ENCODE data around the gene RAB11FIP4. TPM values are rescaled to one million over a fixed set of nuclear protein-coding genes. Genes with fewer than 3 reads are reported as not detected.

Gene RAB11FIP4
- total RNA-seq, 3 donors from 2014 or later (not counting 1 experiment from before 2014, with no cell fraction given), result 81.4 to 121 (median 102) TPM

DNA sequence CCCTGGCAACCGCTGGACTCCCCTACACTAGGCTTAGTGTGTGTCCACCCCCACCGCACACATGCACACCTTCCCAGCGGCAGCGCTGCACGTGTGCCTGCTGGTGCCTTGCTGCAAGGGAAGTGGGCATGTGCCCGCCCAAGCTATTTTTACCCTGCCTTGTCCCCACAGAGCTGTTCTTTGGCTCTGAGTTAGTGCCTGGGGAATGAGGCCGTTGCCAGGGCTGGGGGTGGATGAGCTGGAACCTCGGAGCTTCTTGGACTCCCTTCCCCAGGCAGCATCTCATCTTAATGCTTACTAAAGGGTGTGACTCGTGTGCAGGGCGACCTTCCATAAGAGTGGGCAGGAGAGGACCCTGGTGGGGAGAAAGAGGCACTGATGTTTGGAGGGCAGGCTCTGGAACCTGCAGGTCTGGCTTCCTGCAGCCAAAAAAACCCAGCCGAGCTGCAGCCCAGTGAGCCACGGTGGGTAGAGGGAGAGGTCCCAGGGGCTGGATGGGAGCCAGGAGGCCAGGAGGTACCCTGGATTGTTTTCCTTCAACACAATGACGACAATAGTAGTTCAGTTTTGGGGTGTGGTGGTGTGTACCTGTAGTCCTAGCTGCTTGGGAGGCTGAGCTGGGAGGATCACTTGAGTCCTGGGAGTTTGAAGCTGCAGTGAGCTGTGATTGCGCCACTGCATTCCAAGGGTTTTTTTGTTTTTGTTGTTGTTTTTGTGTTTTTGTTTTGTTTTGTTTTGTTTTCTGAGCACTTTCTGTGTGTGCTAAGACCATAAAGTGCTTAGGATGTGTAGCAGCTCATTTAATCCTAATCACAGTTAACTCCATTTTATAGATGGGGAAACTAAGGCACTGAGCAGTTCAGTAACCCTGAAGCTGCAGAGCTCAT, 119.1 kb downstream of the RAB11FIP4 start:
- no peaks in the 10 kb centered on the region for H3K36me3 ChIP-seq (ENCODE audit: control insufficient read depth, insufficient read depth, low read length)
- no peak overlapping the region for H3K4me3 ChIP-seq (ENCODE audit: low read length)
- peak overlapping the region; percentile 96 for H3K27ac ChIP-seq (ENCODE audit: low read length)
- Mint-ChIP-seq H3K9me3 (no peaks in the 10 kb centered on the region), H3K4me1 (peaks cover 58 to 75% of the 10 kb centered on the region in 2 donors), H3K4me3 (peak overlapping the region; percentile 95), H3K27ac (peak overlapping the region; percentile 96 to 97), H3K27me3 (ENCODE audit: low read depth in 2 of 2) (no peaks in the 10 kb centered on the region), H3K36me3 (no peaks in the 10 kb centered on the region)
- DNase-seq (peak in 1 of 2 donors; percentile 51), ATAC-seq (peak in 1 of 3 donors; percentile 8)
- WGBS (ENCODE audit: insufficient coverage), result 24% methylated on average over 14 of the region's 14 CpGs
- no peak for TF ChIP-seq CTCF (IDR thresholded peaks at IDR 0.05)
- H3K9me3 ChIP-seq (ENCODE audit: control insufficient read depth, insufficient read depth, low read length), result no peaks in the 10 kb centered on the region
- intact Hi-C loops (cut with micrococcal nuclease), result no loop called here
- no peaks in the 10 kb centered on the region for H3K27me3 ChIP-seq (ENCODE audit: control insufficient read depth, insufficient read depth, low read length)
- H3K4me1 ChIP-seq (ENCODE audit: control insufficient read depth, insufficient read depth, low read length), result peaks cover 87% of the 10 kb centered on the region

GRCh38 chr17:31511195-31511578, 119.7 kb downstream of the RAB11FIP4 start:
- H3K27me3 ChIP-seq (ENCODE audit: control insufficient read depth, insufficient read depth, low read length), result no peaks in the 10 kb centered on the region
- H3K4me3 ChIP-seq (ENCODE audit: low read length), result no peak overlapping the region
- Mint-ChIP-seq H3K4me1 (peaks cover 58 to 80% of the 10 kb centered on the region in 2 donors), H3K27me3 (ENCODE audit: low read depth in 2 of 2) (no peaks in the 10 kb centered on the region), H3K27ac (peak overlapping the region; percentile 96 to 97), H3K4me3 (peak overlapping the region; percentile 95), H3K9me3 (no peaks in the 10 kb centered on the region), H3K36me3 (no peaks in the 10 kb centered on the region)
- H3K4me1 ChIP-seq (ENCODE audit: control insufficient read depth, insufficient read depth, low read length), result peaks cover 84% of the 10 kb centered on the region
- no peaks in the 10 kb centered on the region for H3K36me3 ChIP-seq (ENCODE audit: control insufficient read depth, insufficient read depth, low read length)
- H3K9me3 ChIP-seq (ENCODE audit: control insufficient read depth, insufficient read depth, low read length), result no peaks in the 10 kb centered on the region
- intact Hi-C loops (cut with micrococcal nuclease), result no loop called here
- TF ChIP-seq CTCF (IDR thresholded peaks at IDR 0.05), result no peak
- 77% methylated on average over 9 of the region's 9 CpGs for WGBS (ENCODE audit: insufficient coverage)
- peak overlapping the region; percentile 96 for H3K27ac ChIP-seq (ENCODE audit: low read length)
- ATAC-seq, result no peak
- no peak for DNase-seq

DNA sequence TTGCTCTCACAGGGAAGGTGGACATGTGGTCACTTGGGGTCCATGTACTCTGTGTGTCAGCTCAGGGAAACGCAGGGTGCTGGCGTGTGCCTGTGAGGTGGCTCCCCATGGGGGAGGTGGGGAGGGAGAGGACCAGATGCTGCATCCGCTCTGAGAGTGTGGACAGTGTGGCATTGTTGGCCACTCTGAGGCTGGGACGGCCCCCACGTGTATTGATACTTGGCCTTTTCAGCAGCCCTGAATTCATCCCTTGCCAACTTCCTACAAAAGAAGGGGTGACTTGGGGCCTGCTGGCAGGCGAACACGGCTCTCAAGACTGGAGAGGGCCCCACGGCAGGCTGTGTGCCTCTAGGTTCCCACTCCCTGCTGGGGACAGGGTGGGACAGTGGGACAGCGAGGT, 120.1 kb downstream of the RAB11FIP4 start:
- peak overlapping the region; percentile 96 for H3K27ac ChIP-seq (ENCODE audit: low read length)
- H3K4me1 Mint-ChIP-seq, result peaks cover 58 to 77% of the 10 kb centered on the region in 2 donors
- no peak for DNase-seq
- no peak for ATAC-seq
- WGBS (ENCODE audit: insufficient coverage), result 86% methylated on average over 9 of the region's 9 CpGs
- no peak for TF ChIP-seq CTCF (IDR thresholded peaks at IDR 0.05)
- H3K9me3 Mint-ChIP-seq, result no peaks in the 10 kb centered on the region
- H3K27me3 ChIP-seq (ENCODE audit: control insufficient read depth, insufficient read depth, low read length), result no peaks in the 10 kb centered on the region
- no peak overlapping the region for H3K4me3 ChIP-seq (ENCODE audit: low read length)
- H3K36me3 Mint-ChIP-seq, result no peaks in the 10 kb centered on the region
- no peak overlapping the region for H3K4me3 Mint-ChIP-seq
- H3K27ac Mint-ChIP-seq, result peak overlapping the region; percentile 96 to 97
- peaks cover 84% of the 10 kb centered on the region for H3K4me1 ChIP-seq (ENCODE audit: control insufficient read depth, insufficient read depth, low read length)
- no peaks in the 10 kb centered on the region for H3K36me3 ChIP-seq (ENCODE audit: control insufficient read depth, insufficient read depth, low read length)
- no peaks in the 10 kb centered on the region for H3K27me3 Mint-ChIP-seq (ENCODE audit: low read depth in 2 of 2)
- no peaks in the 10 kb centered on the region for H3K9me3 ChIP-seq (ENCODE audit: control insufficient read depth, insufficient read depth, low read length)
- intact Hi-C loops (cut with micrococcal nuclease), result no loop called here

All from natural killer cell (primary cell).